Activated CD4-positive, CD25-positive, alpha-beta regulatory T cell treated with anti-CD3 and anti-CD28 coated beads, Interleukin-2, amount 50 U/mL, for 72 hours (primary cell): Measurements from ENCODE around the gene SLC13A2.
"Not testable (repeated sequence)": the region's sequence is repeated elsewhere in the genome, so short reads cannot be mapped to it uniquely, and the experiment has no call there.

Source experiments
- DNase-seq: peaks from one replicate; pipeline ENCODE4 v3.0.0; 2021

SLC13A2 gene

GRCh38 chr17:28473542-28473941 is at the start of gene SLC13A2:
TSS of gene SLC13A2 (plus strand) at chr17:28473644. CDS start at chr17:28473713, 69 bp downstream.
- no peak for DNase-seq

GRCh38 chr17:28425206-28425605 is 48.2 kb upstream of the SLC13A2 start:
- DNase-seq, result no peak

GRCh38 chr17:28426081-28426519 is 47.3 kb upstream of the SLC13A2 start:
- DNase-seq, result no peak

DNA sequence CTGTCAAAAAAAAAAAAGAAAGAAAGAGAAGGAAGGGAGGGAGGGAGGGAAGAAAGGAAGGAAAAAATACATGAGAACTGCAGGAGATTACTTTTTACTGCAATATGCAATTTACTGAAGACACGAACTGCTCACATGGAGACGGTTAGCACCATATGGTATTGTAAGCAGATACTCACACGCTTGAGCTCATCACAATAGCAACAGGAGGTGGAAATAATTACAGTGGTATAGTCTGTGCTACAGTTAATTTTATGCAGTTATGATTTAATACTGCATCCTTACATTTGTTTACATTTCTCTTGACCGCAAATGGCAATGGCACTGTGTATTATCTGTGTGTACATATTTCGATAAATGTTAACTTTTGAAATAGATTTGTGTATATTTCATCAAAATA is 46.1 kb upstream of the SLC13A2 start:
- no peak for DNase-seq

DNA sequence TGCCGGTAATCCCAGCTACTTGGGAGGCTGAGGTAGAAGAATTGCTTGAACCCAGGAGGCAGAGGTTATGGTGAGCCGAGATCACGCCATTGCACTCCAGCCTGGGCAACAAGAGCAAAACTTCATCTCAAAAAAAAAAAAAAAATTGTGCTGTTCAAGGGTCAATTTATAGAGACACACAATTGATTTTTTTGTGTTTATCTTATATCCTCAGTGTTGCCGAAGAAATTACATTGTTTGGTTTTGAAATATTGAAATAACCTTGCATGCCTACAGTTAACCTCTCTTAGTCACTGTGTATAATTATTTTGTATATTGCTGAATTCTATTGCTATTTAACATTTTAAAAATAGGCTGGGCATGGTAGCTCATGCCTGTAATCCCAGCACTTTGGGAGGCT is 45.5 kb upstream of the SLC13A2 start:
- not testable (repeated sequence) for DNase-seq

DNA sequence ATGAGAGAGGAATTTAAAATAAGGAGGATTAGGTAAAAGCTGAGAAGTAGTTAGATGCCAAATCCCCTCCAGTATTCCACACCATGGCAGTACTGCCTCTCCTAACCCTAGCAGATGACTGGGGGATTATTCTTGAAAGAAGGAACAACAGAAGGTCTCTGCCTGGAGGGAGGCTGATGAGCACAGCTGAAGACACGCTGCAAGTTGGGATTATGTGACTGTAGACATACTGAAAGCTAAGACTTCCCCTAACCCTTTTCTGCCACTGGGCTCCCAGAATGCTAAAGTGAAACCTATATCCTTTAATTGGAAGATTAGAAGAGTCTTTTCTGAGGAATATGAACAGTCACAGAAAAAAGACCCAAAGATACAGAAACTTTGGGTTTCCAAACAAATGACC is 39.7 kb upstream of the SLC13A2 start:
- no peak for DNase-seq

- not testable (repeated sequence) for DNase-seq
Observed at GRCh38 chr17:28434326-28434725, 39.1 kb upstream of the SLC13A2 start.

DNA sequence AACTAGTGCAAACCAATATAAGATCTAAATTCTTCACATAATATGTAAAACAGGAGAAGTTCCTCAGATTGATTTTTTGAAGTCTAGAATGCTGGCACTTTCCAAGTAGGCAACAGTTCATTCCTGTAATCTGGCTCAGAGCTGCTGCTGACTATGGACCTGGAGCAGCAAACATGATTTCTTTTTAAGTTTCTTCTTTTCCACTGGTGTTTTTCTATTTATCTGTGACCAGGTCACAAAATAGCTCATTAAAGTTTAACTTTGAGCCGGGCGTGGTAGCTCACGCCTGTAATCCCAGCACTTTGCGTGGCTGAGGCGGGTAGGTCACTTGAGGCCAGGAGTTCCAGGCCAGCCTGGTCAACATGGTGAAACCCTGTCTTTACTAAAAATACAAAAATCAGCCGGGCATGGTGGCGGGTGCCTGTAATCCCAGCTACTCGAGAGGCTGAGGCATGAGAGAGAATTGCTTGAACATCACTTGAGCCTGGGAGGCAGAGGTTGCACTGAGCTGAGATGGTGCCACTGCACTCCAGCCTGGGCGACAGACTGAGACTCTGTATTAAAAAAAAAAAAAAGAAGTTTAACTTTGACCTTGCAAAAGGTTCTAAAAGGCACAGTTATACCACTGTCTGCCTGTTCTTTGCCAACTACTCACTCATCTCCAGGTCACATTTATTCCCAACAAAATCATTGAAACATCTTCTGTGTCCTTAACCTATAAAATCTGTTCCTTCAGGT is 29.4 kb upstream of the SLC13A2 start:
- no peak for DNase-seq

- no peak for DNase-seq
Observed at GRCh38 chr17:28446716-28447395, 26.6 kb upstream of the SLC13A2 start.

- no peak for DNase-seq
Observed at GRCh38 chr17:28447396-28447760, 26.1 kb upstream of the SLC13A2 start.

GRCh38 chr17:28449859-28450258 is 23.6 kb upstream of the SLC13A2 start:
- DNase-seq, result no peak

DNA sequence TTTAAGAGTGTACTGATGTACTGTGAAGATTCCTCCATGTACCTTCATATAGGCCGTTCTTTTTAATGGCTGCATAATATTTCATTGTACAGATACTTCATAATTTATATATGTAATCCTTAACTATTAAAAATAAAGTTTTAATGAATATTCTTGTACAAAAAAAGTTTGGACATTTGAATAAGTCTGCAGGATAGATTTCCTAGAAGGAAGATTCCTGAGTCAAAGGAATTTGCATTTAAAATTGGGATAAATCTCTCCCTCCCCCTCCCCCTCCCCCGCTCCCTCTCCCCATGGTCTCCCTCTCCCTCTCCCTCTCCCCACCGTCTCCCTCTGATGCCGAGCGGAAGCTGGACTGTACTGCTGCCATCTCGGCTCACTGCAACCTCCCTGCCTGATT is 15.6 kb upstream of the SLC13A2 start:
- DNase-seq, result no peak

DNA sequence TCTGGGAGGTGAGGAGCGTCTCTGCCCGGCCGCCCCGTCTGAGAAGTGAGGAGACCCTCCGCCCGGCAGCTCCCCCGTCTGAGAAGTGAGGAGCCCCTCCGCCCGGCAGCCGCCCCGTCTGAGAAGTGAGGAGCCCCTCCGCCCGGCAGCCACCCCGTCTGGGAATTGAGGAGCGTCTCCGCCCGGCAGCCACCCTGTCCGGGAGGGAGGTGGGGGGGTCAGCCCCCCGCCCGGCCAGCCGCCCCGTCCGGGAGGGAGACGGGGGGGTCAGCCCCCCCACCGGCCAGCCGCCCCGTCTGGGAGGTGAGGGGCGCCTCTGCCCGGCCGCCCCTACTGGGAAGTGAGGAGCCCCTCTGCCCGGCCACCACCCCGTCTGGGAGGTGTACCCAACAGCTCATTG is 14.6 kb upstream of the SLC13A2 start:
- not testable (repeated sequence) for DNase-seq

DNA sequence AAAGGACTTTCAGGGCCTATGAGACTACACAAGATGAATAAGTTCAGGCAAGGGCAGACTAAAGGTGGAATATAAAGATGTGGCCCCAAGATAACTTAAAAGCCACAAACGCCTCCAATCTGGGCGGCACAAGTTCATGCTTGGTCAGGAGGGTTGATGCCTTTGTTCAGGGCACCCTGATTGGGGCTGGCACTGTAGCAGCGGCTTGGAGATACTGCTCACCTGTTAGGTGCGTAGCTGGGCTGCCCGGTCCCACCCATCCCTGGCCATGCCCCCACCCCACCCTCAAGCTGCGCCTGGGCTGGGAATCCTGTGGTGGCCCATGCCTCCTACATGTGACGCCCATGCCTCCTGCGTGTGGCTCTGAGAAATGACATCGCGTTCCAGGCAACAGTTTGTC is 12.5 kb upstream of the SLC13A2 start:
- DNase-seq, result no peak

DNA sequence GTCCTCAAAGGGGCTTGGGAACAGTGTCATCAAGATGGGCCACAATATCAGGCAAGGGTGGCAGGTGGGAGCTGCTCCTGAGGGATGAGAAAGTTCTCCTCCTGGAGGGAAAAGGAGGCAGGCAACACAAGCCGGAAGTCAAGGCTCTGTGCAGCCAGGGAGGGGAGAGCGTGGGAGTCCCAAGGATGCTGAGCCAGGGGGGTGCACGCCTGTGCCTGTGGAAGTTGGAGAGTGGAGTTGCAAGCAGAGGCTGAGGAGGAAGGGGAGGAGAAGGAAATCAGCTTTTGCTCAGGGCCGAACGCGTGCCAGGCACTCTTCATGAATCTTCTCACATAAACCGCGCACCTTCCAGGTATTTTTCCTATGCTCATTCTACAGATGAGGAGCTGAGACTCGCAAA is 7.4 kb upstream of the SLC13A2 start:
- DNase-seq, result no peak

GRCh38 chr17:28466521-28467048 is 6.9 kb upstream of the SLC13A2 start:
- DNase-seq, result no peak

DNA sequence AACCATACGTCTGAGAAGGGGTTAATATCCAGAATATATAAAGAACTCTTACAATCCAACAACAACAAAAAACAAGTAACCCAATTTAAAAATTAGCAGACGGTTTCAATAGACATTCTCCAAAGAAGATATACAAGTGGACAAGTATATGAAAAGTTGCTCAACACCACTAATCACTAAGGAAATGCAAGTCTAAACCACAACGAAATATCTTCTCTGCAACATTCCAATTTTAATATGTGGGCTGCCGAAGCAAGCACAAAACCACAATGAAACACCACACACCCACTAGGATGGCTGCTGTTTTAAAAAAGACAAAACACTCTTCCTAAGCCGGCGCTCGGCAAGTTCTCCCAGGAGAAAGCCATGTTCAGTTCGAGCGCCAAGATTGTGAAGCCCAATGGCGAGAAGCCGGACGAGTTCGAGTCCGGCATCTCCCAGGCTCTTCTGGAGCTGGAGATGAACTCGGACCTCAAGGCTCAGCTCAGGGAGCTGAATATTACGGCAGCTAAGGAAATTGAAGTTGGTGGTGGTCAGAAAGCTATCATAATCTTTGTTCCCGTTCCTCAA is 5.9 kb upstream of the SLC13A2 start:
- DNase-seq, result no peak

DNA sequence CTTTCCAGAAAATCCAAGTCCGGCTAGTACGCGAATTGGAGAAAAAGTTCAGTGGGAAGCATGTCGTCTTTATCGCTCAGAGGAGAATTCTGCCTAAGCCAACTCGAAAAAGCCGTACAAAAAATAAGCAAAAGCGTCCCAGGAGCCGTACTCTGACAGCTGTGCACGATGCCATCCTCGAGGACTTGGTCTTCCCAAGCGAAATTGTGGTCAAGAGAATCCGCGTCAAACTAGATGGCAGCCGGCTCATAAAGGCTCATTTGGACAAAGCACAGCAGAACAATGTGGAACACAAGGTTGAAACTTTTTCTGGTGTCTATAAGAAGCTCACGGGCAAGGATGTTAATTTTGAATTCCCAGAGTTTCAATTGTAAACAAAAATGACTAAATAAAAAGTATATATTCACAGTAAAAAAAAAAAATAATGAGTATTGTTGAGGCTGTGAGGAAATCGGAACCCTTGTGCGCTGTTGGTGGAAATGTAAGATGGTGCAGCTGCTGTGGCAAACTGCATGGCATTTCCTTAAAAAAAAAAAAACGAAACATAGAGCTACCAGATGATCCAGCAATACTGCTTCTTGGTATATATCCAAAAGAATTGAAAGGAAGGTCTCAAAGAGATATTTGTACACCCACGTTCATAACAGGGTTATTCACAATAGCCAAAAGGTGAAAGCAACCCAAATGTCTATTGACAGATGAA is 5.3 kb upstream of the SLC13A2 start:
- not testable (repeated sequence) for DNase-seq

DNA sequence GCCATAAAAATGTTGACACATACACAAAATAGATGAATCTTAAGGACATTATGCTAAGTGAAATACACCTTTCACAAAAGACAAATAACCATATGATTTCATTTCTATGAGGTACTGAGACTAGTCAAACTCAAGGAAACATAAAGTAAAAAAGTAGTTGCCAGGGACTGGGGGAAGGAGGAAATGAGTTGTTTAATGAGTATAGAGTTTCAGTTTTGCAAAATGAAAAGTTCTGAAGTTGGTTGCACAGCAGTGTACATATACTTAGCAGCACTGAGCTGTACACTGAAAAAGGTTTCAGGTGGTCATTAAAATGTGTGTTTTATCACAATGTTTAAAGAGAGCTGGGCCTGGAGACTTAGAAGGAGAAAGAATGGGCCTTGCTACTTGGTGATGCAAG is 4.7 kb upstream of the SLC13A2 start:
- DNase-seq, result no peak

- DNase-seq, result no peak
Observed at GRCh38 chr17:28469376-28469775, 4.1 kb upstream of the SLC13A2 start.

DNA sequence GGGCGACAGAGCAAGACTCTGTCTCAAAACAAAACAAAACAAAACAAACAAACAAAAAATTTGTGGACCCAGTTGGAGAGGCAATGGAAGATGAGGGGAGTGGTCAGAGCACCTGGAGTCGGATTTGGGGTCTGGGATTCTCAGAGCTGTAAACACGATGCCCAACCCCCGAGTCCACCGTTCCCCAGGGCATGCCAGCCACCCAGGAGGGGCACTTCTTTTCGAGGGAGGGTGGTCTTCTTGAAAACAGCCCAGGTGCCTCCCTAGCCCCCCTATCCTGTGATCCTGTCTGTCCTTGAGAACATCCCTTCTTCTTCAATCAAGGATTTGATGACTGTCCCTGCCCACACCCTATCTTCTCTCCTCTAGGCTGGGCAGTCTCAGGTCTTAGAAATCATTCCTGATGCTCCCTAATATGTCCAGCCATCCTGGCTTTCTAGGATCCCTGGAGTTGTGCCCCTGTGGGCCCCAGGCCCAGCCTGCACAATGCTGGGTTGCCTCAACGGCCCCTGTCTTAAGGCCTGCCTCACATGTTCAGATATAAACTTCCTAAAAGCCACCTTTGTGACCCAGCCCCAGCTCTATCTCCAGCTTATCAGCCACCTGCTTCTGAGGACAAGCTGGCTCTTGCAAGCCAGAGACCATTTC is 3.1 kb upstream of the SLC13A2 start:
- DNase-seq, result no peak

- no peak for DNase-seq
Observed at GRCh38 chr17:28470914-28471366, 2.5 kb upstream of the SLC13A2 start.
